K562 (cell line): ENCODE results near the gene XPO4. TPM values are rescaled to one million over a fixed set of nuclear protein-coding genes. Genes with fewer than 3 reads are reported as not detected.

Experiments
- C11orf30 ChIP-seq: fragments of 450-650 bp; IDR thresholded peaks from 2 replicates; pipeline ENCODE4 v1.6.1; 2016; ENCODE audit warnings: low read depth, mild to moderate bottlenecking
- DMBX1 ChIP-seq: fragments of 250-450 bp; sonication (Bioruptor Pico); IDR thresholded peaks from 2 replicates; pipeline ENCODE4 v1.8.0; 2022; ENCODE audit warnings: inconsistent platforms, mild to moderate bottlenecking, moderate library complexity, borderline replicate concordance
- HDGF ChIP-seq: fragments of 450-650 bp; IDR thresholded peaks from 2 replicates; pipeline ENCODE4 v1.6.1; 2016
- HOXB6 ChIP-seq: fragments of 250-450 bp; sonication (Bioruptor Pico); IDR thresholded peaks from 2 replicates; pipeline ENCODE4 v1.5.1; 2022; ENCODE audit warnings: mild to moderate bottlenecking, borderline replicate concordance
- ILF3 ChIP-seq: fragments of 450-650 bp; IDR thresholded peaks from 2 replicates; pipeline ENCODE4 v1.6.1; 2018; ENCODE audit warnings: antibody characterized with exemption, mild to moderate bottlenecking, moderate library complexity, borderline replicate concordance
- KAT2B ChIP-seq: IDR thresholded peaks from one replicate; pipeline ENCODE4 v1.6.1; 2012; ENCODE audit warnings: low read depth, mild to moderate bottlenecking, control low read depth, inconsistent platforms, low read length, moderate library complexity
- KLF10 ChIP-seq: fragments of 250-450 bp; sonication (Bioruptor Pico); IDR thresholded peaks from 2 replicates; pipeline ENCODE4 v1.6.1; 2021; ENCODE audit warnings: matching md5 sums
- KLF16 ChIP-seq: IDR thresholded peaks from 2 replicates; pipeline ENCODE4 v1.6.1; 2016; ENCODE audit warnings: antibody characterized with exemption
- MAZ ChIP-seq, 2 experiments: fragments of 450-650 bp in 1 of 2; sonication (generic) in 1 of 2; formaldehyde crosslinking; IDR thresholded peaks in 1 of 2; conservative IDR thresholded peaks in 1 of 2; 2 replicates each; pipeline versions ENCODE4 v1.4.0 to v1.5.0; 2020; ENCODE audit warnings: mild to moderate bottlenecking in 1 of 2, missing genetic modification reagents in 1 of 2
- MCM3 ChIP-seq: fragments of 450-650 bp; IDR thresholded peaks from 2 replicates; pipeline ENCODE4 v1.6.1; 2016
- PML ChIP-seq: IDR thresholded peaks from 2 replicates; pipeline ENCODE4 v1.6.1; 2012; ENCODE audit warnings: low read length, inconsistent platforms
- PRMT5 ChIP-seq: sonication (generic); formaldehyde crosslinking; IDR thresholded peaks from 2 replicates; pipeline ENCODE4 v1.5.0; 2020; ENCODE audit warnings: missing genetic modification reagents
- SLC30A9 ChIP-seq: fragments of 250-450 bp; sonication (Bioruptor Pico); IDR thresholded peaks from 2 replicates; pipeline ENCODE4 v1.8.0; 2022; ENCODE audit warnings: mild to moderate bottlenecking, moderate library complexity
- SMARCE1 ChIP-seq: fragments of 450-650 bp; IDR thresholded peaks from 2 replicates; pipeline ENCODE4 v1.7.1; 2016; ENCODE audit warnings: mild to moderate bottlenecking
- SP1 ChIP-seq: sonication (generic); formaldehyde crosslinking; IDR thresholded peaks from 2 replicates; pipeline ENCODE4 v1.8.1; 2022; ENCODE audit warnings: mild to moderate bottlenecking, missing genetic modification reagents
- TBP ChIP-seq: optimal IDR thresholded peaks from 2 replicates; pipeline ENCODE3; 2011; ENCODE audit warnings: low read depth, low read length, improper control_type of control experiment
- TCFL5 ChIP-seq: fragments of 250-450 bp; sonication (Bioruptor Pico); conservative IDR thresholded peaks from 2 replicates; pipeline ENCODE4 v1.6.1; 2021; ENCODE audit warnings: mild to moderate bottlenecking, moderate library complexity, matching md5 sums
- TGIF2 ChIP-seq: sonication (generic); formaldehyde crosslinking; IDR thresholded peaks from 2 replicates; pipeline ENCODE4 v1.8.1; 2022; ENCODE audit warnings: mild to moderate bottlenecking, missing genetic modification reagents, moderate library complexity
- TOE1 ChIP-seq, 2 experiments: fragments of 450-650 bp in 1 of 2; sonication (generic) in 1 of 2; formaldehyde crosslinking in 1 of 2; IDR thresholded peaks; 2 replicates each; pipeline versions ENCODE4 v1.7.1 to v1.8.0; 2016 to 2022; ENCODE audit warnings: borderline replicate concordance in 2 of 2, mild to moderate bottlenecking in 2 of 2, antibody characterized with exemption in 1 of 2, inconsistent platforms in 1 of 2, low read depth in 1 of 2, missing genetic modification reagents in 1 of 2, moderate library complexity in 1 of 2
- YBX1 ChIP-seq: fragments of 450-650 bp; IDR thresholded peaks from 2 replicates; pipeline ENCODE4 v1.7.1; 2016; ENCODE audit warnings: mild to moderate bottlenecking
- ZBTB8A ChIP-seq: fragments of 450-650 bp; IDR thresholded peaks from 2 replicates; pipeline ENCODE4 v1.6.1; 2018; ENCODE audit warnings: mild to moderate bottlenecking, moderate library complexity; ENCODE audit not compliant: partially characterized antibody
- ZNF507 ChIP-seq: conservative IDR thresholded peaks from 2 replicates; pipeline ENCODE4 v1.6.1; 2017; ENCODE audit warnings: missing genetic modification characterization, missing compliant biosample characterization
- polyA plus RNA-seq, 8 experiments: library from polyadenylated mRNA; depleted of rRNA in 4 of 8; stranded (reverse) in 5 of 8; unstranded in 3 of 8; fragments of >200 nt; fragmentation: Nextera tagmentation in 2 of 8; fragmentation: Illumina TruSeq in 1 of 8; extraction: Ambion mirVana in 2 of 8; extraction: Trizol in 1 of 8; gene quantifications; 2 replicates each; pipeline versions ENCODE4 v1.2.1 to v1.2.3, GENCODE V29; 2011 to 2014; ENCODE audit warnings: inconsistent platforms in 1 of 8, missing spikeins in 1 of 8
- total RNA-seq, 7 experiments: library from RNA; depleted of rRNA in 6 of 7; stranded (reverse); fragments of >200 nt in 6 of 7; fragmentation: Illumina TruSeq in 2 of 7; extraction: Trizol in 2 of 7; gene quantifications; 2 replicates each; pipeline versions ENCODE4 v1.2.1 to v1.2.3, GENCODE V29; 2011 to 2021; ENCODE audit warnings: low replicate concordance in 1 of 7
- TF ChIP-seq, protein P1 (sequence below): fragments of 450-650 bp; IDR thresholded peaks from one replicate; pipeline ENCODE4 v1.6.1; 2018; ENCODE audit warnings: mild to moderate bottlenecking, moderate library complexity; ENCODE audit not compliant: partially characterized antibody
- TF ChIP-seq, protein P2 (sequence below): sonication (generic); formaldehyde crosslinking; IDR thresholded peaks from 2 replicates; pipeline ENCODE4 v1.8.0; 2023; ENCODE audit warnings: missing genetic modification reagents, mild to moderate bottlenecking, borderline replicate concordance

The XPO4 gene
- total and polyA plus RNA-seq, 9 of the 15 experiments (the other 6 are each of a cell fraction or from before 2014, with no cell fraction given), result 5.5 to 25.1 (median 17.5) TPM

DNA sequence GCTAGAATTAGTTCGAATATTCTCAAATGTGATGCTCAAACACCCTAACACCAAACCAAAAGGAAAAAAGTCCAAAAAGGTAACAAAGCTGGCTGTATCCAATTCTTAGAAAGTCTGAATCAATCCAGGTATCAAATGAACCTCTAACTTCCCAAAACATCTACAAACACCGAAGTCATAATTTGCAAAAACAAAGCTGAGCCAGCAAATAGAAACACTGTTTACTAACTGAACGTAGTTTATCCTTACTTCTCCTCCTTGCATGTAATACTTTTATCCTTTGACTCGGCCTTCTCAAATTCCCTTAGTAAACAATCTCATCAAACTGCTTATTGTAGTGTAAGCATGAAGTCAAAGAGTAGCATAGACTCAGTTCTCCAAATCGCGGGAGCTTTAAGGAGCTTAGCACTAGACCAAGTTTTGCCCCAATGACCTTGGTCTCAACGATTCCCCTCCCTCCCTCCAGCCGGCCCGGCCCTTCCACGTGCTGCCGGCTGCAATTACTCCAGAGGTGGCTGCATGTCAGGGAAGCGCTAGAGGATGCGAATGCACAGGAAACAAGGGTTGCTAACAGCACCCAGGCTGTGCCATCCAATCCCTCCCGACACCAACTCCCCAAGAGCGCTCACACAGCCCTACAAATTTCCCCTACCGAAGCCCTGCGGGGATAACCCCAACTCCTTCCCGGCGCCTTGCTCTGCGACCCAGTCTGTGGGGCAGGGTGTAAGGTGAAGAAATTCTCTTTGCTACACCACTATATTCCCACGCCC, 693 bp downstream of the XPO4 start (continued):
- TF ChIP-seq ZBTB8A (no peak), PML (0 out of 2 replicates have a peak, but pooled peaks have one; percentile 13), HDGF (no peak), TBP (peak; percentile 51), KLF10 (CRISPR knock-in tag) (no peak), KAT2B (no peak), TOE1 (IDR thresholded peaks at IDR 0.05; ENCODE audit: borderline replicate concordance) (no peak), TOE1 (CRISPR knock-in tag; IDR thresholded peaks at IDR 0.05; ENCODE audit: borderline replicate concordance, low read depth) (no peak), ZNF507 (no peak), TCFL5 (CRISPR knock-in tag) (no peak), ILF3 (no peak), YBX1 (no peak), MCM3 (no peak), KLF16 (no peak), C11orf30 (peak; percentile 63), SLC30A9 (CRISPR knock-in tag) (no peak), TGIF2 (no peak), SMARCE1 (no peak), HOXB6 (no peak), MAZ (CRISPR knock-in tag; conservative IDR thresholded peaks at IDR 0.05 in 1 of 2, IDR thresholded peaks at IDR 0.05 in 1 of 2) (peak in 1 of 2 experiments; percentile 26; a peak in 1 of 4 replicates), PRMT5 (CRISPR knock-in tag) (no peak), SP1 (CRISPR knock-in tag) (no peak), DMBX1 (CRISPR knock-in tag) (no peak)
- TF ChIP-seq, protein P1, sequence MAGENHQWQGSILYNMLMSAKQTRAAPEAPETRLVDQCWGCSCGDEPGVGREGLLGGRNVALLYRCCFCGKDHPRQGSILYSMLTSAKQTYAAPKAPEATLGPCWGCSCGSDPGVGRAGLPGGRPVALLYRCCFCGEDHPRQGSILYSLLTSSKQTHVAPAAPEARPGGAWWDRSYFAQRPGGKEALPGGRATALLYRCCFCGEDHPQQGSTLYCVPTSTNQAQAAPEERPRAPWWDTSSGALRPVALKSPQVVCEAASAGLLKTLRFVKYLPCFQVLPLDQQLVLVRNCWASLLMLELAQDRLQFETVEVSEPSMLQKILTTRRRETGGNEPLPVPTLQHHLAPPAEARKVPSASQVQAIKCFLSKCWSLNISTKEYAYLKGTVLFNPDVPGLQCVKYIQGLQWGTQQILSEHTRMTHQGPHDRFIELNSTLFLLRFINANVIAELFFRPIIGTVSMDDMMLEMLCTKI, result no peak
- TF ChIP-seq, protein P2, sequence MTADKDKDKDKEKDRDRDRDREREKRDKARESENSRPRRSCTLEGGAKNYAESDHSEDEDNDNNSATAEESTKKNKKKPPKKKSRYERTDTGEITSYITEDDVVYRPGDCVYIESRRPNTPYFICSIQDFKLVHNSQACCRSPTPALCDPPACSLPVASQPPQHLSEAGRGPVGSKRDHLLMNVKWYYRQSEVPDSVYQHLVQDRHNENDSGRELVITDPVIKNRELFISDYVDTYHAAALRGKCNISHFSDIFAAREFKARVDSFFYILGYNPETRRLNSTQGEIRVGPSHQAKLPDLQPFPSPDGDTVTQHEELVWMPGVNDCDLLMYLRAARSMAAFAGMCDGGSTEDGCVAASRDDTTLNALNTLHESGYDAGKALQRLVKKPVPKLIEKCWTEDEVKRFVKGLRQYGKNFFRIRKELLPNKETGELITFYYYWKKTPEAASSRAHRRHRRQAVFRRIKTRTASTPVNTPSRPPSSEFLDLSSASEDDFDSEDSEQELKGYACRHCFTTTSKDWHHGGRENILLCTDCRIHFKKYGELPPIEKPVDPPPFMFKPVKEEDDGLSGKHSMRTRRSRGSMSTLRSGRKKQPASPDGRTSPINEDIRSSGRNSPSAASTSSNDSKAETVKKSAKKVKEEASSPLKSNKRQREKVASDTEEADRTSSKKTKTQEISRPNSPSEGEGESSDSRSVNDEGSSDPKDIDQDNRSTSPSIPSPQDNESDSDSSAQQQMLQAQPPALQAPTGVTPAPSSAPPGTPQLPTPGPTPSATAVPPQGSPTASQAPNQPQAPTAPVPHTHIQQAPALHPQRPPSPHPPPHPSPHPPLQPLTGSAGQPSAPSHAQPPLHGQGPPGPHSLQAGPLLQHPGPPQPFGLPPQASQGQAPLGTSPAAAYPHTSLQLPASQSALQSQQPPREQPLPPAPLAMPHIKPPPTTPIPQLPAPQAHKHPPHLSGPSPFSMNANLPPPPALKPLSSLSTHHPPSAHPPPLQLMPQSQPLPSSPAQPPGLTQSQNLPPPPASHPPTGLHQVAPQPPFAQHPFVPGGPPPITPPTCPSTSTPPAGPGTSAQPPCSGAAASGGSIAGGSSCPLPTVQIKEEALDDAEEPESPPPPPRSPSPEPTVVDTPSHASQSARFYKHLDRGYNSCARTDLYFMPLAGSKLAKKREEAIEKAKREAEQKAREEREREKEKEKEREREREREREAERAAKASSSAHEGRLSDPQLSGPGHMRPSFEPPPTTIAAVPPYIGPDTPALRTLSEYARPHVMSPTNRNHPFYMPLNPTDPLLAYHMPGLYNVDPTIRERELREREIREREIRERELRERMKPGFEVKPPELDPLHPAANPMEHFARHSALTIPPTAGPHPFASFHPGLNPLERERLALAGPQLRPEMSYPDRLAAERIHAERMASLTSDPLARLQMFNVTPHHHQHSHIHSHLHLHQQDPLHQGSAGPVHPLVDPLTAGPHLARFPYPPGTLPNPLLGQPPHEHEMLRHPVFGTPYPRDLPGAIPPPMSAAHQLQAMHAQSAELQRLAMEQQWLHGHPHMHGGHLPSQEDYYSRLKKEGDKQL (CRISPR knock-in tag), result no peak
